CMK (cell line): Measurements from ENCODE around the gene AIFM3.
"Not testable (repeated sequence)": the region's sequence is repeated elsewhere in the genome, so short reads cannot be mapped to it uniquely, and the experiment has no call there.

ENCODE experiments used
- DNase-seq: peaks from one replicate; pipeline ENCODE4 v3.0.0-alpha.2; 2010; ENCODE audit warnings: low read depth

AIFM3 gene

DNA sequence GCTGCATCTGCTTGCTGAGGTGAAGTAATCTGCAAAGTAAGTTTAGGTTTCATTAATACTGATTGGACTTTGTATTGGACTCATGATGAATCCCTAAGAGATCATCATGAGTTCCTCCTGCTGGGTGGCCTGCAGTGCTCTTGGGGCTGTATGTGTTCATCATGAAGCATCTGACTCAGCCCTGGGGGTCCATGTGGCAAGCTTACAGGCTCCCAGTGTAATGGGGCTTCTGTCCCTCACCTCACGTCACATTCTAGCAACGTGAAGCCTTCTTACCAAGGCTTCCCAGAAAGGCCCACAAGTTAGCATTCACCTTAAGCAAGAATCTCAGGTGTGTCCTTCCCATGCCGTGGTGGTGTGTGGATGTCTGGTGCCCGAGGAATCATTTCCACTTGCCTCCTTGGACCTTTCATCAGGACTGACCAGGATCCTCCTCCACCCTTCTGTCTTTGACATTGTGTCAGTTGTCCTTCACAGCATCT lies 26.1 kb upstream of the AIFM3 start:
- no peak for DNase-seq

DNA sequence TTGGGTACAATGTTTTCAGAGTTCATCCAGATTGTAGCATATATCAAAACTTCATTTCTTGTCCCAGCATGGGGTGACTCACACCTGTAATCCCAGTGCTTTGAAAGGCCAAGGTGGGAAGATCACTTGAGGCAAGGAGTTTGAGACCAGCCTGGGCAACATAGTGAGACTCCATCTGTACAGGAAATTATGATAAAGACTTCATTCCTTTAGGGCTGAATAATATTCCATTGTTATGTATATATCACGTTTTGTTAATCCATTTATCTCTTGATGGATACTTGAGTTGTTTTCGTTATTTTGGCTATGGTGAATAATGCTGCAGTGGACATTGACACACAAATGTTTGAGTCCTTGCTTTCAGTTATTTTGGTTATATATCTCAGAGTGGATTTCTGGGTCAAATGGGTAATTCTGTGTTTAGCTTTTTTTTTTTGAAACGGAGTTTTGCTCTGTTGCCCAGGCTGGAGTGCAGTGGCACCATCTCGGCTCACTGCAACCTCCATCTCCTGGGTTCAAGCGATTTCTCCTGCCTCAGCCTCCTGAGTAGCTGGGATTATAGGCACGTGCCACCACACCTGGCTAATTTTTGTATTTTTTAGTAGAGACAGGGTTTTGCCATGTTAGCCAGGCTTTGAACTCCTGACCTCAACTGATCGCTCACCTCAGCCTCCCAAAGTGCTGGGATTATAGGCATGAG lies 24.7 kb upstream of the AIFM3 start:
- not testable (repeated sequence) for DNase-seq

- no peak for DNase-seq
Measured at GRCh38 chr22:20943104-20943933, 23.7 kb upstream of the AIFM3 start.

GRCh38 chr22:20944042-20944441 lies 23.0 kb upstream of the AIFM3 start:
- no peak for DNase-seq

DNA sequence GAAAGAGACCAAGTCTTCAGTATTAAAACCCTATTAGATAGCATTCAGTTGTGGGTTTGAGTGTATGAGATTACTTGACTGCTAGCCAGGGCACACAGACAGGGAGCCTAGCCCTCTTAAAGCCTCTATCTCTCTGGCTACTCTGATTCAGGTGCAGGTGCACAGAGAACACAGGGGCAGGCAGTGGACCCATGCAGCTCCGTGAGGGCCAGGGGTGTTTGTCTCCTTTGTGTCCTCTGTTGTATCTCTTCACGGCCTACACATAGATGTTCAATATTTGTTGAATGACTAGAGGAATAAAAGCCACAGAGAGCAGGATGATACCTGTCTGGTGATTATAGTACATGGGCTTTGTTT lies 21.5 kb upstream of the AIFM3 start:
- no peak for DNase-seq

DNA sequence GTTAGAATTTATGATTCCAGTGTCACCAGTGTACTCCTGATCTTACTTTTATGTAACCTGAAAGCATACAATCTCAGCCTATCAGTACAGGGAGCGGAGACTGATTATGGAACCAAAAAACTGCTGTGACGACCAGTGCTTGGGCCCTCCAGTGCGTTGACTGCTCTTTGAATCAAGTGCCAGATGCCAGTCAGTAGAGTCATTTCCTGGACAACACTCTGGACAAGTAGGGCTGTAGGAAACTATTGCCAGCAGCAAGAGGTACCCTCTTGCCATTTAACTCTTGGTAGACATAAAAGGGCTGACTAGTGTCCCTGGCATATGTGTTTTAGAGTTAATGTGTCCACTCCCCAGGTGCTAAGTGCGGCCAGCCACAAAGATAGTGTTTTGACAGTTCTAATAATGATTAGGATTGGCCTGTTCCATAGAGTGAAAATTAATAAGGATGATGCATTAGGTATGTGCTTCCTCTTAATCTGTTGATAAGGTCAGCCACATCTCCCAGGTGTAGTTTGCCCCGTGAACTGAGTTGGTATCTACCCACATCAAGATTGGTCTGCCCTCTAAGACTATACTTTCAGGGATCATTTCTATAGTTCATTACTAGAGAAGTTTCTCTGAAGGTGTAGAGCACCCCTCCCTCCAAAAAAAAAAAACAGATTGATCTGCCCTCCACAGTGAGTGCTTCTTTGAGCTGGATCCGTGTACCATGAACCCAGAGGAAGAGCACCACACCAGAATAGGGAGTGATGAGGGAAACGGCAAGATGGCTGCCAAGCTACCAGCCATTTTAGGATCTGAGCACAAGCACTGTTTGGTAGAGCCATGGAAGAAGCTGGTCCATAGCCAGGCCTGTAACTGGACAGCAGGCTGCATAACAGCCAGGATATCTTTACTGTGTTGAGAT lies 20.7 kb upstream of the AIFM3 start:
- DNase-seq = no peak

DNA sequence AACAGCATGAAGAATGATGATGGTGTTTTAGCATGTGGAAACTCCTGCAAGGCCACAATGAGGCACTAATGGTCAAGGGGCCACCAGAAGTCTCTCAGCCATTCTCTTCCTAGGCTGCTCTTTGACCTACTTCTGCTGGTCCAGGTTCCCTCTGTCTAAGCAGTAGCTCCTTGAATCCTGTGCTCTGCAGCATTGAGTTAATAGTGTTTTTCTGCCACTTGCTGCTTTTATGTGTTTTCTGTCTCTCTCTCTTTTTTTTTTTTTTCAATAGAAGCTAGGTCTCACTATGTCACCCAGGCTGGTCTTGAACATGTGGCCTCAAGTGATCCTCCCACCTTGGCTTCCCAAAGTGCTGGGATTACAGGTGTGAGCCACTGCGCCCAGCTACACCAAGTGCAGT lies 20.1 kb upstream of the AIFM3 start:
- DNase-seq = no peak

GRCh38 chr22:20948450-20948849 lies 18.6 kb upstream of the AIFM3 start:
- no peak for DNase-seq

- DNase-seq = no peak
Measured at GRCh38 chr22:20948989-20949388, 18.1 kb upstream of the AIFM3 start.

GRCh38 chr22:20949698-20950183 lies 17.3 kb upstream of the AIFM3 start:
- DNase-seq = no peak

DNA sequence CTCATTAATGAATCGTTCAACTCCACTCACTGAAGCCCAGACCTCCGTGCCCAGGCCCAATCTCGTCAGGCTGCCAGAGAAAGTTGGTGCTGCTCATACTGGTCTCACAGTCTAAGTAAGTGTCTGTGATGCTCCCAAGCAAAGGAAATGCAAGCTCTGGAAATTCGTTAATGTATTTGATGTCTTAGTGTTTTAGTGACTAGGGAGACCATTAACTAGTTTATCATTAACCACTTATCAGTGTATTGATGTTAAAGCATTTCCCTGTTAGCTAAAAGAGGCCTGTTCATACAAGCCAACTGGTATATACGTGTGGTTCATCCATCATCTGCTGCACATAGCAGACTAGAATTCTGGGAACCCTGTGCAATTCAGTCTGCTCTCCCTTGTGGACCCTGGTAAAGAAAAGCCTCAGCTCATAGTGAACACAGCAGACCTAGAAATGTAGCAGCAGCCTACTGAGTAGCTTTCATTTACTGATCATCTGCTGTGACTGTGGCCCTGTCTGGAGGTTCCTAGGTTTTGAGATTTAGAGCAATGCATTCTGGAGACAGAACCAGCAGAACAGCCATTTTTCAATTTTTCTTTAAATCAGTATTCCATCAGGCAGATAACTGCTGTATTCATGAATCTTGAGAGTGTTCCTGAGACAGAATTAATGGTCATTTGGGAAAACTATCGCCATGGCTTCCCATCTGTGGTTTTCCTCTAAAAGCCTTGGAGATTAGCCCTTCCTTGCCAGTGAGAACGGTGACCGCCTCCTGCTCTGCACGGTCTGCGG lies 15.7 kb upstream of the AIFM3 start:
- DNase-seq = no peak

DNA sequence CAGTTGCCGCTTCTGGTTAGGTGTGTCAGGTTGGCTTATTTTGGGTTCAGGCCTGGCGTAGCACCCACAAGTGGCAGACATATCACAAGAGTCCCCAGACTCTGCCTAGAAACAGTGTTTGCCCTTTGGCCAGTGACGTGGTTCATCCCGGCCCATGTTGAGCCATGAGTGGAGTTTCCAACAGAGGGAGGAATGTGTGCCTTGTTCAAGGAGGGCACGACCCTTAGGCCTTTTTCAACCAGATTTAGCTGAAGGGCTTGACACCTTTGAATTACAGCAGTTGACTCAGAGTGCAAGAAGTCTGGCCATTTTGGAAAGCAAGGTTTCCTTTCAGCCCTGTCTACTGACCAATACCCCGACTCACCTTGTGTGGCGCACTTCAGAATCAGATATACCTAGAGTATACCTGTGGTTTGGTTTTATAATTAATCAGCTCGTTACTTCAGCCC lies 15.1 kb upstream of the AIFM3 start:
- no peak for DNase-seq

DNA sequence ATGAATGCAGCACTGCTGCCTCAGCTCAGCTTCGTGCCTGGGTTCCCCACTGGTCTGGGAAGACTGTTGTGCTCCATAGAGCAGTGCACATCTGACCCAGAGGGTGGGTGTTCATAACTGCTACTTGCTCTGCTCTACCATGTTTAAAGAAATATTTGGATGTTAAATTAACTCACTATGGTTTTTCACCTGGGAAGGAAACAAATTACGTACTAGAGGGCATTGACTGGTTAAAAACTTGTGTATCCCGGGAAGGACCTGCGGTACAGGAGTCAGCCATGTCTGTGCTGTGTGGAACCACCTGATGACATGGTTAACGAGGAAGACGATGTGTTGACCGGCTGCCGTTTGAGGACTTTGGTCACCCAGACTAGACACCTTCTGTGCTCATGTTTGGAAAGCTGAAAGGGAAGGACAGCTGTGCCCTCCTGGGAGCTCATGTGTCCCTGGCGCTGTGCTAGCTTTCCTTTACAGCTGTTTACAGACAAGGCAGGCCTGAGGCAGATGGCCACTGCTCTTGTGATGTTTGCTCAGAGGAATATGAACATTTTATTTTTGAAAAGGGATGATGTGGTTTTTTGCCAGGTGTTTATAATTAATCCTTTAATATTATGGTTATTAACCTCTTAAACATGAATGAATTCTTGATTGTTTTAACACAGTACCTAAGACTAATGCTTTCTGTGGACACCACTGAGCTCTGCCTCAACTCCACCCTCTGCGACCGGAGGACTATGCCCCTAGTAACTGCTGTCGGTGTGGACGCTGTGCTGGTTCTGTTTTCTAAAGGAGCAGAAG lies 14.3 kb upstream of the AIFM3 start:
- no peak for DNase-seq

GRCh38 chr22:20953342-20953608 lies 13.8 kb upstream of the AIFM3 start:
- no peak for DNase-seq

GRCh38 chr22:20953668-20954500 lies 13.2 kb upstream of the AIFM3 start:
- no peak for DNase-seq

DNA sequence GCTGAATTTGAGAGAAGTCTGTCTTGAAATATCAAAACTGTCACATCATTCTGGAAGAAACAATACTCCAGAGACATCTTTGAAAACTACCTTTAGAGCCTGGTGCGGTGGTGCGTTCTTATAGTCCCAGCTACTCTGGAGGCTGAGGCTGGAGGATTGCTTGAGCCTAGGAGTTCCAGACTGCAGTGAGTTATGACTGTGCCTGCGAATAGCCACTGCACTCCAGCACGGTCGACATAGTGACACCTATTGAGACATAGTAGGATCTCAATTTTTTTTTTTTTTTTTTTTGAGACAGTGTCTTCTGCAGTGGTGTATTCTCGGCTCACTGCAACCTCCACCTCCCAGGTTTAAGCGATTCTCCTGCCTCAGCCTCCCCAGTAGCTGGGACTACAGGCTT lies 11.5 kb upstream of the AIFM3 start:
- no peak for DNase-seq

DNA sequence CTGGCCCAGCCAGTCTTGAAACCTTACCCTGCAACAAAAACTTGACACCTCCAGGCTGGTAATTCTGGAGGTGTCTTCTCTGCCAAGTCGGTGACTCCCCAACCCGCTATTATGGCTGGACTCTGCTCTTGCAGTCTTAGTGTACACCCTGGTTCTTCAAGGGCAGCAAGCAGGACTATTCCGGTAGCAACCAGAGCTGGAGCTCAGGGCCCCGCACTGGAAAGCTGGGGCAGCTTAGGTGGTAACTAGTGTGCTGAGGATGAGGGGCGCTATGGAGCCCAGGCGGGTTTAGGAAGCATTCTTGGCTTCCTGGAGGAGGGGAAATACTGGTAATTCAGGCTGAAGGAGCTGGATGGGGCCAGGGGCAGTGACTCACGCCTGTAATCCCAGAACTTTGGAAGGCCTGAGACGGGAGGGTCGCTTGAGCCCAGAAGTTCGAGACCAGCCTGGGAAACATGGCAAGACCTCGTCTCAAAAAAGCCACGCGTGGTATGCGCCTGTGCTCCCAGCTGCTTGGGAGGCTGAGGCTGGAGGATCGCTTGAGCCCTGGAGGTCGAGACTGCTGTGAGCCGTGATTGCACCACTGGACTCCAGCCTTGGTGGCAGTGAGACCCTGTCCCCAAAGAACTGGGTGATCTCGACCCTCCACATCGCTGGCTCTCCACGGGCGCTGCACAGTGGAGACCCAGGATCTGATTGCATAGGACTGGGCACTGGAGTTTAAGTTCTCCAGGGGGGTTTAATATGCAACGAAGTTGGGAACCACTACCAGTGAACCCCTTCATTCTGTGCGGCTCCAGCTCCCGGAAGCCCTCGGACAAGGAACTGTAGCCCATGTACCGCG lies 10.6 kb upstream of the AIFM3 start:
- DNase-seq = no peak

DNA sequence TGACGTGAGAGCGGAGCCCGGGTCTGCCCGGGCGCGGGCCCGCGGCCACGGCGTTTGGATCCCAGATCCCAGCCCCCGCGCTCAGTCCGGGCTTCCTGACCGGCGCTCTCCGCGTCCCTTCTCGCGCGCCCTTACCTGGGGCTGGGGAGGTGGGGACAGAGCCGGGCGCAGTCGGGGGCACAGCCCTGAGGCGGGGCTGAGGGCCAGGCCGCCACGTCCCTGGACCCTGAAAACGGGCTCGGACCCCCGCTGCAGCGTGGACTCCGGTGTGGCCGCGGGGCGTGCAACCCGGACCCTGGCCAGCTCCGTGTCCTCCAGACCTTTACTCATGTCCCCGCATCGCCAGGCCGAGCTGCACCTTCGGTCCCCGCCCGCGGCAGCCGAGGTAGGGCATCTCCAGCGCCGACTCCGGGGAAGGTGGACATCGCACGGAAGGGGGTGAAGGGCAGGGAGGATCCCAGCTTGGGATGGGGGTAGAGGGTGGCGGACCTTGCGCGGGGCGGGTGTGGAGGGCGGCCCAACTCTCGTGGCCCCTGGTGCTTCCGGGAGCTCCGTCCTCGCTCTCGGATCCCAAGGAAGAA lies 9.9 kb upstream of the AIFM3 start:
- DNase-seq = no peak
